Neural progenitor cell (in vitro differentiated cells): ENCODE measurements around the gene POLR3A. TPM values are rescaled to one million over a fixed set of nuclear protein-coding genes. Genes with fewer than 3 reads are reported as not detected.
A peak's percentile ranks its signal among the peaks of the same experiment; 100 is the strongest.

Experiments
- DNase-seq: peaks from one replicate; pipeline ENCODE4 v3.0.0-alpha.2; 2016; ENCODE audit warnings: low spot score
- H2AFZ ChIP-seq: fragments of 200-600 bp; sonication (generic); replicated peaks from 2 replicates; pipeline ENCODE4 v1.6.1; 2016; ENCODE audit warnings: antibody characterized with exemption
- H3F3A ChIP-seq: fragments of 200-600 bp; sonication (generic); 2 replicates; pipeline ENCODE4 v1.6.1; 2016; ENCODE audit warnings: antibody characterized with exemption, low read depth
- H3K27ac ChIP-seq: fragments of 200-600 bp; sonication (generic); 2 replicates; pipeline ENCODE4 v1.5.1; 2016; ENCODE audit warnings: mild to moderate bottlenecking
- H3K27me3 ChIP-seq: fragments of 200-600 bp; sonication (generic); 2 replicates; pipeline ENCODE4 v1.6.1; 2016; ENCODE audit warnings: mild to moderate bottlenecking, moderate library complexity
- H3K36me3 ChIP-seq: fragments of 200-600 bp; sonication (generic); 2 replicates; pipeline ENCODE4 v1.5.1; 2016
- H3K4me1 ChIP-seq: fragments of 200-600 bp; sonication (generic); 2 replicates; pipeline ENCODE4 v1.6.1; 2016; ENCODE audit warnings: mixed run types
- H3K4me2 ChIP-seq: fragments of 200-600 bp; sonication (generic); 2 replicates; pipeline ENCODE4 v1.6.1; 2016
- H3K4me3 ChIP-seq: fragments of 200-600 bp; sonication (generic); 2 replicates; pipeline ENCODE4 v1.5.1; 2016
- H3K79me2 ChIP-seq: fragments of 200-600 bp; sonication (generic); 2 replicates; pipeline ENCODE4 v1.6.1; 2016; ENCODE audit warnings: low read depth
- H3K9ac ChIP-seq: fragments of 200-600 bp; sonication (generic); 2 replicates; pipeline ENCODE4 v1.6.1; 2016
- H3K9me3 ChIP-seq: fragments of 200-600 bp; sonication (generic); 2 replicates; pipeline ENCODE4 v1.5.1; 2016; ENCODE audit warnings: low read depth
- H4K20me1 ChIP-seq: fragments of 200-600 bp; sonication (generic); 2 replicates; pipeline ENCODE4 v1.6.1; 2016; ENCODE audit warnings: low read depth
- H3K27ac Mint-ChIP-seq: 3 replicates; pipeline ENCODE4 v1.8.0; 2021; ENCODE audit warnings: mixed read lengths
- H3K27me3 Mint-ChIP-seq: 2 replicates; pipeline ENCODE4 v1.8.0; 2022; ENCODE audit warnings: low read depth, mild to moderate bottlenecking, inconsistent platforms, moderate library complexity, mixed read lengths; ENCODE audit not compliant: insufficient read depth
- H3K36me3 Mint-ChIP-seq: 3 replicates; pipeline ENCODE4 v1.8.0; 2021; ENCODE audit warnings: mixed read lengths
- H3K4me1 Mint-ChIP-seq: 3 replicates; pipeline ENCODE4 v1.8.0; 2021; ENCODE audit warnings: mixed read lengths
- H3K4me3 Mint-ChIP-seq: 3 replicates; pipeline ENCODE4 v1.8.0; 2021; ENCODE audit warnings: mild to moderate bottlenecking, moderate library complexity, mixed read lengths
- H3K9me3 Mint-ChIP-seq: 3 replicates; pipeline ENCODE4 v1.8.0; 2020; ENCODE audit warnings: mixed read lengths
- EZH2 ChIP-seq: fragments of 200-600 bp; sonication (generic); IDR thresholded peaks from 2 replicates; pipeline ENCODE4 v1.6.1; 2017; ENCODE audit warnings: antibody characterized with exemption, mild to moderate bottlenecking, moderate library complexity
- EZH2phosphoT487 ChIP-seq: fragments of 200-600 bp; sonication (generic); IDR thresholded peaks from 2 replicates; pipeline ENCODE4 v1.6.1; 2017; ENCODE audit warnings: antibody characterized with exemption
- total RNA-seq: library from RNA; depleted of rRNA; stranded (reverse); fragments of >200 nt; gene quantifications from 2 replicates; pipeline ENCODE4 v1.2.3, GENCODE V29; 2015; ENCODE audit warnings: low replicate concordance
- TF ChIP-seq, protein P1 (sequence below): fragments of 200-600 bp; sonication (generic); IDR thresholded peaks from 2 replicates; pipeline ENCODE4 v1.5.1; 2017; ENCODE audit warnings: antibody characterized with exemption, mild to moderate bottlenecking

Gene POLR3A
- total RNA-seq, 1 donor from 2014 or later, result 16.0 TPM

DNA sequence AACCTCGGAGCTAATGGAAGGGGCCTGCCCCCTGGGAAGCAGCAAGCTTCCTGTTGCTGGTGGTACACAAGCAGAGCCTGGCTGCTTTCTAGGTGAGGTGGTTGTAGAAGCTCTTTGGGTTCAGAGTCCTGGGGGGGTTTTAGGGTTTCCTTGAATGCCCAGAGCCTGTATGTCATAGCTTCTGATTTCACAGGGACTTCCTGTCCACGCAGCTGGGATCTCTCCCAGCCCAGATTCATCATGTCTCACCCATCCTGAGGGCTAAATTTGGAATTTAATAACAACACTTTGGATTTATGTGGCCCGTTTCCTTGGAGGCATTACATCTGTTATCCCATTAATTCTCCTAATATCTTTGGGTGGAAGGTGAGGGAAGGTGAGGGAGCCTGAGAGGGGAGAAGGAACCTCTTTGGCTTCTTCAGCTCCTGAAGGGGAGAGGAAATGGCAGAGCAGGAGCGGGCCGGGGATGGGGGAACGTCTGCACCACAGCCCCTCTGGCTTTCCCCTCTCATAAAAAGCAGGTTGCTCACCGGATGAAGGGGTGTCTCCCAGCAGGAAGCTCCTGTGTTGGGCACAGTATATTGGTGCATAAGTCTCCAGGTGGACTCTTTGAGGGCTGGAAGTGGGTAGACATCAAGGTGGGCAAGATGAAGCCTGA lies 24.0 kb upstream of the POLR3A start:
- Mint-ChIP-seq H3K4me3 (no peak overlapping the region), H3K4me1 (peaks cover 13% of the 10 kb centered on the region), H3K27me3 (peaks cover 6% of the 10 kb centered on the region), H3K9me3 (no peaks in the 10 kb centered on the region), H3K27ac (no peak overlapping the region), H3K36me3 (no peaks in the 10 kb centered on the region)
- no peaks in the 10 kb centered on the region for H3K9me3 ChIP-seq
- no peak overlapping the region for H3K4me2 ChIP-seq
- TF ChIP-seq EZH2 (no peak), EZH2phosphoT487 (no peak)
- H4K20me1 ChIP-seq, result no peaks in the 10 kb centered on the region
- no peaks in the 10 kb centered on the region for H3K36me3 ChIP-seq
- no peaks in the 10 kb centered on the region for H3K27me3 ChIP-seq
- no peak overlapping the region for H3K4me3 ChIP-seq
- no peaks in the 10 kb centered on the region for H3K4me1 ChIP-seq
- H3K27ac ChIP-seq, result no peak overlapping the region
- H3K9ac ChIP-seq, result no peak overlapping the region
- H2AFZ ChIP-seq, result no peak overlapping the region
- no peaks in the 10 kb centered on the region for H3F3A ChIP-seq
- no peaks in the 10 kb centered on the region for H3K79me2 ChIP-seq
- DNase-seq, result no peak

DNA sequence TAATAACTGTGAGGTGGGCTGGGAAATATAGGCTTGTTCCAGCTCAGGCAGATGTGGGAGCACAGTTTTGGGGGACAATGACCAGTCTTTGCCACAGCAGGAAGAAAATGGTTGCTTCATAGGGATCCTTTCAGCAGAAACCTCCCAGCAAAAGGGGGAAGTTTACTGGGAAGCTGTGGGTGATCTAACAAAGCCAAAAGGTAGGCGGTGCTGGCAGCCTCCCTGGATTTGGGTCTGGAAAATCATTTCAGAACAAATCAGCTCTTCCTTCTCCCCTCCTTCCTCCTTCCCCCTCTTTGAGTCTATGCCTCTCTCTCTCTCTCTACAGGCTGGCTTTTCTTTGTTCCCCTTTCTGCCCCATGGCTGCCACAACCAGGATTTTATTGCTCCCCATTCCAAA lies 20.5 kb upstream of the POLR3A start:
- H3K4me1 ChIP-seq, result peaks cover 5% of the 10 kb centered on the region
- DNase-seq, result no peak
- peaks cover 6% of the 10 kb centered on the region for H3F3A ChIP-seq
- H3K27me3 ChIP-seq, result no peaks in the 10 kb centered on the region
- Mint-ChIP-seq H3K9me3 (no peaks in the 10 kb centered on the region), H3K27ac (no peak overlapping the region), H3K4me1 (peaks cover 26% of the 10 kb centered on the region), H3K36me3 (no peaks in the 10 kb centered on the region), H3K27me3 (peaks cover 7% of the 10 kb centered on the region), H3K4me3 (no peak overlapping the region)
- no peaks in the 10 kb centered on the region for H3K9me3 ChIP-seq
- H3K36me3 ChIP-seq, result no peaks in the 10 kb centered on the region
- H3K4me2 ChIP-seq, result no peak overlapping the region
- TF ChIP-seq EZH2 (no peak), EZH2phosphoT487 (no peak)
- TF ChIP-seq, protein P1, sequence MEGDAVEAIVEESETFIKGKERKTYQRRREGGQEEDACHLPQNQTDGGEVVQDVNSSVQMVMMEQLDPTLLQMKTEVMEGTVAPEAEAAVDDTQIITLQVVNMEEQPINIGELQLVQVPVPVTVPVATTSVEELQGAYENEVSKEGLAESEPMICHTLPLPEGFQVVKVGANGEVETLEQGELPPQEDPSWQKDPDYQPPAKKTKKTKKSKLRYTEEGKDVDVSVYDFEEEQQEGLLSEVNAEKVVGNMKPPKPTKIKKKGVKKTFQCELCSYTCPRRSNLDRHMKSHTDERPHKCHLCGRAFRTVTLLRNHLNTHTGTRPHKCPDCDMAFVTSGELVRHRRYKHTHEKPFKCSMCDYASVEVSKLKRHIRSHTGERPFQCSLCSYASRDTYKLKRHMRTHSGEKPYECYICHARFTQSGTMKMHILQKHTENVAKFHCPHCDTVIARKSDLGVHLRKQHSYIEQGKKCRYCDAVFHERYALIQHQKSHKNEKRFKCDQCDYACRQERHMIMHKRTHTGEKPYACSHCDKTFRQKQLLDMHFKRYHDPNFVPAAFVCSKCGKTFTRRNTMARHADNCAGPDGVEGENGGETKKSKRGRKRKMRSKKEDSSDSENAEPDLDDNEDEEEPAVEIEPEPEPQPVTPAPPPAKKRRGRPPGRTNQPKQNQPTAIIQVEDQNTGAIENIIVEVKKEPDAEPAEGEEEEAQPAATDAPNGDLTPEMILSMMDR, result no peak
- no peak overlapping the region for H3K4me3 ChIP-seq
- H2AFZ ChIP-seq, result no peak overlapping the region
- H3K27ac ChIP-seq, result no peak overlapping the region
- H4K20me1 ChIP-seq, result no peaks in the 10 kb centered on the region
- no peak overlapping the region for H3K9ac ChIP-seq
- no peaks in the 10 kb centered on the region for H3K79me2 ChIP-seq

DNA sequence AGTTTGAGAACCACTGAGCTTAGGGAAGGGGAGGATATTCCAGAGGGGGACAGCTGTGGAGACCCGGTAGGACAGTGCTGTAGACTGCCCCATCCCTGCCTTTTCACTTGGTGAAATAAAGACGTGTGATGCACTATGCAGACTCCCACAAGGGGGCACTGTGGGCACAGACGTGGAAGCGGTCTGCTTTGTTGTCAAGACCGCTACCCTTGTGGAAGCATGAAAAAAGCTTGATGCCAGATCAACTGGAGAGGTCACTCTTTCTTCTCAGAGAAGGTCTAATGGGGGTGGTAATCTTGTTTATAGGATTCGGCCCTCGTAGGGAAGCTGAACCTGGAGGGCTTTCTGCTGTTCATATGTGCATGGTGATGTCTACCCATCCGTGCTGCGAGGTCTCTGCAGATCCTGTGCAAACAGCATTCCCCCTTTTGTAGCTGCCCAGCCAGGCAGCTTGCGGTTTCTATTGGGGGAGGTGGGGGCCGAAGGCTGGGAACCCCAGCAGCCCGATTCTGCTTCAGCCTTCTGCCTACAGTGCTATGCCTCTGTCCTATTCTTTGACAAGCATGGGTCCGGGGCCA lies 18.1 kb upstream of the POLR3A start:
- H3K9me3 ChIP-seq, result no peaks in the 10 kb centered on the region
- H2AFZ ChIP-seq, result no peak overlapping the region
- no peak overlapping the region for H3K27ac ChIP-seq
- no peaks in the 10 kb centered on the region for H3K27me3 ChIP-seq
- peaks cover 26% of the 10 kb centered on the region for H3F3A ChIP-seq
- Mint-ChIP-seq H3K9me3 (no peaks in the 10 kb centered on the region), H3K4me1 (peaks cover 32% of the 10 kb centered on the region), H3K27me3 (peaks cover 3% of the 10 kb centered on the region), H3K36me3 (peaks cover 4% of the 10 kb centered on the region), H3K27ac (peak overlapping the region; percentile 88), H3K4me3 (peak overlapping the region; percentile 36)
- no peak overlapping the region for H3K4me3 ChIP-seq
- H3K4me1 ChIP-seq, result peaks cover 5% of the 10 kb centered on the region
- peak overlapping the region; percentile 56 for H3K4me2 ChIP-seq
- H3K79me2 ChIP-seq, result no peaks in the 10 kb centered on the region
- no peak overlapping the region for H3K9ac ChIP-seq
- peaks cover 11% of the 10 kb centered on the region for H4K20me1 ChIP-seq
- no peak for TF ChIP-seq EZH2phosphoT487
- TF ChIP-seq, protein P1, result peak; percentile 95
- H3K36me3 ChIP-seq, result no peaks in the 10 kb centered on the region
- peak; percentile 94 for DNase-seq

DNA sequence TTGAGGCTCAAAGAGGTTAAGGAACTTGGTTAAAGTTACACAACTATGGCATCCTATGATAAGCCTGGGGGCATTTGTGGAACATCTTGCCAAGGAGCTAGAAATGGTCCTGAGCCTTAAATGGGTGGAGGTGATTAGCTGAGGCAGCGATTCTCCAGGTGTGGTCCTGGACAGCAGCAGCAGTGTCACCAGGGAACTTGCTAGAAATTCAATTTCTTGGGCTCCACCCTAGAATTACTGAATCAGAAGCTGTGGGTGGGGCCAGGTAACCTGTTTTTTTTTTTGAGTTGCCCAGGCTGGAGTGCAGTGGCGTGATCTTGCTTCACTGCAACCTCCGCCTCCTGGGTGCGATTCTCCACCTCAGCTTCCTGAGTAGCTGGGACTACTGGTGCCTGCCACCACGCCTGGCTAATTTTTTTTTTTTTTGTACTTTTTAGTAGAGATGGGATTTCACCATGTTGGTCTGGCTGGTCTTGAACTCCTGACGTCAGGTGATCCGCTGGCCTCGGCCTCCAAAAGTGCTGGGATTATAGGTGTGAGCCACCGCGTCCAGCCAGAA lies 17.5 kb upstream of the POLR3A start:
- Histone ChIP-seq H4K20me1 (peaks cover 16% of the 10 kb centered on the region), H3K9ac (no peak overlapping the region), H3K4me1 (peaks cover 5% of the 10 kb centered on the region), H3K9me3 (no peaks in the 10 kb centered on the region), H3K27me3 (no peaks in the 10 kb centered on the region), H3K79me2 (no peaks in the 10 kb centered on the region), H3K4me2 (no peak overlapping the region), H3K27ac (no peak overlapping the region), H3F3A (peaks cover 32% of the 10 kb centered on the region), H3K36me3 (no peaks in the 10 kb centered on the region), H2AFZ (no peak overlapping the region), H3K4me3 (no peak overlapping the region)
- Mint-ChIP-seq H3K27ac (no peak overlapping the region), H3K4me1 (peaks cover 32% of the 10 kb centered on the region), H3K9me3 (no peaks in the 10 kb centered on the region), H3K36me3 (peaks cover 6% of the 10 kb centered on the region), H3K27me3 (peaks cover 3% of the 10 kb centered on the region), H3K4me3 (no peak overlapping the region)
- DNase-seq, result no peak
- TF ChIP-seq, protein P1, result no peak
- TF ChIP-seq EZH2phosphoT487 (no peak), EZH2 (no peak)
